ENCODE data around the gene TOP3B.

TOP3B gene

GRCh38 chr22:21982338-21982965, at the start of gene TOP3B:
TOP3B (minus strand) TSS chr22:21982787; CDS start chr22:21975709, 7,078 bp downstream.
- peak; percentile 78 for DNase-seq

GRCh38 chr22:22031183-22031945, 48.8 kb upstream of the TOP3B start:
- no peak for DNase-seq

GRCh38 chr22:22030493-22031182, 48.1 kb upstream of the TOP3B start:
- DNase-seq, result no peak

GRCh38 chr22:22027955-22028354, 45.4 kb upstream of the TOP3B start:
- no peak for DNase-seq

GRCh38 chr22:22026157-22026831, 43.7 kb upstream of the TOP3B start:
- DNase-seq, result no peak

GRCh38 chr22:22025320-22026156, 43.0 kb upstream of the TOP3B start:
- DNase-seq, result no peak

- no peak for DNase-seq
Measured at GRCh38 chr22:22024440-22024839, 41.9 kb upstream of the TOP3B start.

GRCh38 chr22:22023581-22024137, 41.1 kb upstream of the TOP3B start:
- DNase-seq, result no peak

- no peak for DNase-seq
Measured at GRCh38 chr22:22022947-22023534, 40.5 kb upstream of the TOP3B start.

GRCh38 chr22:22022255-22022840, 39.8 kb upstream of the TOP3B start:
- no peak for DNase-seq

- no peak for DNase-seq
Measured at GRCh38 chr22:22021162-22021750, 38.7 kb upstream of the TOP3B start.

- DNase-seq, result no peak
Measured at GRCh38 chr22:22020425-22020852, 37.9 kb upstream of the TOP3B start.

- DNase-seq, result no peak
Measured at GRCh38 chr22:22019659-22020424, 37.3 kb upstream of the TOP3B start.

GRCh38 chr22:22018825-22019658, 36.5 kb upstream of the TOP3B start:
- no peak for DNase-seq

GRCh38 chr22:22015631-22016030, 33.0 kb upstream of the TOP3B start:
- no peak for DNase-seq

GRCh38 chr22:22014285-22014659, 31.7 kb upstream of the TOP3B start:
- no peak for DNase-seq

- DNase-seq, result no peak
Measured at GRCh38 chr22:22013559-22014284, 31.1 kb upstream of the TOP3B start.

- DNase-seq, result no peak
Measured at GRCh38 chr22:22011964-22012363, 29.4 kb upstream of the TOP3B start.

All from activated T-cell treated with anti-CD3 and anti-CD28 coated beads for 4 hours (primary cell).